ENCODE results near the gene PNMA8B.

PNMA8B gene

DNA sequence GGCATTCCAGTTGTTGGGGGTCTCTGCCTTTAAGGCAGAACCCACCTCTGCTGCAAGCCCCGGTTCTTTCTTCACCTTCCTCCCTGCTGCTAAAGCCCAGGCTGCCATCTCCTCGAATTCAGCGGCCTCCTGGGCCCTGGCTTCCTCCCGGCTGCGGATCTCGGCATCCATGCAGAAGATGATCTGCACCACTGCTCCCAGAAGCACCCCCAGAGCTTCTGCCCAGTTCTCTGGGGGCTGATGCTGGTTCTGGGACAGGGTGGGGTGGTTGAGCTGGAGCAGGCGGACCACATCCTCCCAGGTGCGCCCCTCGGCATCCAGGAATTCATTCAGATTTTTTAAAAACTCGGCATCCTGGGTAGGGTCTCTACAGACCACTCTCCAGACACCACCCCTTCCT is 25.3 kb downstream of the PNMA8B start:
- intact Hi-C loops (cut with DNase I), result no loop called here
- no peak for DNase-seq

- intact Hi-C loops (cut with DNase I), result no loop called here
- no peak for DNase-seq
Observed at GRCh38 chr19:46469541-46470185, 26.0 kb downstream of the PNMA8B start.

GRCh38 chr19:46466536-46467196 is 29.0 kb downstream of the PNMA8B start:
- intact Hi-C loops (cut with DNase I), result no loop called here
- peak in 3 of 42 donors; percentile 28 to 47 (median 38) for DNase-seq

DNA sequence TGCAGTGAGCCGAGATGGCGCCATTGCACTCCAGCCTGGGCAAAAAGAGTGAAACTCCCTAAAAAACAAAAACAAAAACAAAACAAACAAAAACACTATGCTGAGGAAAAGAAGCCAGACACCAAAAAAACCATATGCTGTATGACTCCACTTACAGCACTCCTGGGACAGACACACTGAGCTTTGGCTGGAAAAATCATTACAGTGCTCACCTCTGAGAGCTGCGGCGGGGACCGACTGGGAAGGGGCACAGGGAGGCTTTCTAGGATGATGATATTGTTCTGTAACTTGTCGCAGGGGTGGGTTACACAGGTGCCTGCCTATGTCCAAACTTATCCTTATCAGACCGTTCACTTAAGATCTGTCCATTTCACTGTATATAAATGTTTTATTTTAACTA is 32.2 kb downstream of the PNMA8B start:
- intact Hi-C loops (cut with DNase I), result no loop called here
- DNase-seq, result no peak

GRCh38 chr19:46461537-46461936 is 34.1 kb downstream of the PNMA8B start:
- intact Hi-C loops (cut with DNase I), result no loop called here
- no peak for DNase-seq

- intact Hi-C loops (cut with DNase I), result no loop called here
- DNase-seq, result no peak
Observed at GRCh38 chr19:46460981-46461380, 34.7 kb downstream of the PNMA8B start.

DNA sequence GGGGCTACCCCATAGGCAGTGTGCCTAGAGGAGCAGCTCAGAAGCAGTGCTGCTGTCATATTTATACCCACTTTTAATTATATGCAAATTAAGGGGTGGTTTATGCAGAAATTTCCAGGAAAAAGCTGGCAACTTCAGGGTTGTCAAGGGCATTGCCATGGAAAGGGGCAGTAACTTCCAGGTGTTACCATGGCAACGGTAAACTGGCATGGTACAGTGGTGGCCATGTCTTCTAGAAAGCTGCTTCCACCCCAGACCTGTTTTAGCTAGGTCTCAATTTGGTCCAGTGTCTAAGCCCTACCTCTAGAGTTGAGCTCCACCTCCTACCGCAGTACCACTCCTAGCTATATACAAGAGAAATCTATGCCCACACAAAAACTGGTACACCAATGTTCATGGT is 35.6 kb downstream of the PNMA8B start:
- intact Hi-C loops (cut with DNase I), result no loop called here

DNA sequence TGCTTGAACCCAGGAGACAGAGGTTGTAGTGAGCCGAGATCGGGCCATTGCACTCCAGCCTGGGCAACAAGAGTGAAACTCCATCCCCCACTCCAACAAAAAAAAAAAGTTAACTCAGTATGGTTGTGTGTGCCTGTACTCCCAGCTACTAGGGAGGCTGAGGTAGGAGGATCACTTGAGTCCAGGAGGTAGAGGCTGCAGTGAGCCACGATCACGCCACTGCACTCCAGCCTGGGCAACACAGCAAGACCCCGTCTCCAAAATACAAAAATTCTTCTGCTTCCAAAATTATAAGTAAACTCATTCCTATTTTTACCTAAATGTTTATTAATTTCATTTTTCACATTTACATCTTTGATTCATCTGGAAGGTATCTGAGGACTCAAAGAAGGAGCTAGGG is 38.7 kb downstream of the PNMA8B start:
- intact Hi-C loops (cut with DNase I), result no loop called here
- no peak for DNase-seq

More for the DNA sequence above, 35.6 kb downstream of the PNMA8B start:
- DNase-seq, result no peak

DNA sequence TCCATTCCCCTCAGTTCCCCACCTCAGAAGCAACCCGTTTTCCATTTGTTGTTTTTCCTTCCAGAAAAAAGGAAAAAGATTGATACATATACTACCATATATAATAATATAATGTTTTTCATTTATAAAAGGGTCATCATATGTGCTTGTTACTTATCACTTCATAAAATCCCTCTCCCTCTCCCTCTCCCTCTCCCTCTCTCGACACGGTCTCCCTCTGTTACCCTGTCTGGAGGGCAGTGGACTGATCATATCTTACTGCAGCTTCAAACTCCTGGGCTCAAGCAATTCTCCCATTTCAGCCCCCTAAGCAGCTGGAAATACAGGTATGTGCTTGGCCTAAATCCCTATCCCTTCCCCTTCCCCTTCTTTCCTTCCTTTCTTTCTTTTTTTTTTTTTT is 41.4 kb downstream of the PNMA8B start:
- intact Hi-C loops (cut with DNase I), result no loop called here
- no peak for DNase-seq

DNA sequence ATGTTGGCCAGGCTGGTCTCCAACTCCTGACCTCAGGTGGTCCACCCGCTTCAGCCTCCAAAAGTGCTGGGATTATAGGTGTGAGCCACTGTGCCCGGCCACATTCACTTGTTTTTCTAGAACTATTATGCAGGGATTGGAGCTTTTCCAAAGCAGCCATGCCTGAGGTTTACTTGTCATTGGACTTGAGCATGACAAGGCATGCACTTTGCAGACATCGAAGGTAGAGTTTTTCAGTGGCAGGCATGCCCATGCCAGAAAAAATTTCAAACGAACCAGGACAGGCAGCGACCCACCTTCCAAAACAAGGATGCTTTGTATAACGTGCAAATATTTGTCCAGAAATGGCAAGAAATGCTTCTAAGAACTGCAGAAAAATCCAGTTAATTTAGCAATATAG is 42.0 kb downstream of the PNMA8B start:
- intact Hi-C loops (cut with DNase I), result no loop called here
- DNase-seq, result no peak

GRCh38 chr19:46452186-46452585 is 43.5 kb downstream of the PNMA8B start:
- intact Hi-C loops (cut with DNase I), result no loop called here
- DNase-seq, result no peak

DNA sequence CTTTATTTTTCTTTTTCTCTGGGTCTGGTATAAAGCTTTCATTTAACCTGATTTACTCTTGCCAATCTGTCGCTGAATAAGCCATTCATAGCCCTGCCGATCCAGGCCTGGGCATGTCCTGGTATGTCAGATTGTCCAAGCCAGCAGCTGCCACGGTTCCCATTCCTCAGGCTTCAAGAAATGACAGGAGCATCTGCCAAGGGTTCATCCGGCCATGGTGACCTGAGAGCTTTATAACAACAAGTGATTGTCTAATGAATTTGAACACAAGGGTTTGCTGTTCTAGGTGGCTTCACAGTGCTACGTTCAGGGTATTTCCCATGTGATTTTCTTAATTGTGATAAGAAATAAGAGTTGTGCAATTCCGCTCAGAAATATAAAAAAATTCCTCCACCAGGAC is 44.3 kb downstream of the PNMA8B start:
- peak in 5 of 42 donors; percentile 20 to 43 (median 36) for DNase-seq
- intact Hi-C loops (cut with DNase I), result no loop called here

GRCh38 chr19:46450737-46451136 is 44.9 kb downstream of the PNMA8B start:
- DNase-seq, result no peak
- intact Hi-C loops (cut with DNase I), result no loop called here

DNA sequence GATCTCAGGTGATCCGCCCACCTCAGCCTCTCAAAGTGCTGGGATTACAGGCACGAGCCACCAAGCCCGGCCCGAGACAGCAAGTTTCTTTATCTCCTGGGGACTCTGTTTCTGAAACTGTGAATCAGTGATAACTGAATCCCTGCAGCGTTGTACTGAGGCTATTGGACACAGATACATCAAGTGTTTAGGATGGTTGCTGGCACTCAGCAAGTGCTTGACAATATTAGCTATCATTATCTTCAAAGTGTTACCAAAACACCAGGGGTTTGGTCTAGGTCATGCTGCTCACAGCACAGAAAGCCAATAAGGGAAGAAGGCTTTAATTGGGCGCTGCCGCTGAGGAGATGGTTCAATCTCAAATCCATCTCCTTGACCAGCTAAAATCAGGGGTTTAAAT is 46.4 kb downstream of the PNMA8B start:
- intact Hi-C loops (cut with DNase I), result no loop called here
- DNase-seq, result no peak

GRCh38 chr19:46448601-46449000 is 47.1 kb downstream of the PNMA8B start:
- intact Hi-C loops (cut with DNase I), result no loop called here
- DNase-seq, result no peak

GRCh38 chr19:46447824-46448223 is 47.8 kb downstream of the PNMA8B start:
- intact Hi-C loops (cut with DNase I), result no loop called here

GRCh38 chr19:46447006-46447405 is 48.7 kb downstream of the PNMA8B start:
- no peak for DNase-seq
- intact Hi-C loops (cut with DNase I), result no loop called here

More at GRCh38 chr19:46447824-46448223, 47.8 kb downstream of the PNMA8B start:
- no peak for DNase-seq

DNA sequence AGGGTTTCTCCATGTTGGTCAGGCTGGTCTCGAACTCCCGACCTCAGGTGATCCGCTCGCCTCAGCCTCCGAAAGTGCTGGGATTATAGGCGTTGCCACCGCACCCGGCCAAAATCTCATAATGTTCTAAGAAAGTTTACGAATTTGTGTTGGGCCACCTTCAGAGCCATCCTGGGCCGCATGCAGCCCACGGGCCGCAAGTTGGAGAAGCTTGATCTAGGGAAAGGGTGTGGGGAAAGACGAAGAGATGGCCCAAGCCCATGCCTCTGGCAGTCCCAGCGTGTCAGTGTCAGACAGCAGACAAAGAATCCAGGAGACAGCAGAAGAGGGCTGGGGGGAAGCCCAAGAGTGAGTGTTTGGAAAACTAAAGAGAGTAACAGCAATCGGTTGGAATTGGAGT is 49.6 kb downstream of the PNMA8B start:
- intact Hi-C loops (cut with DNase I), result no loop called here
- no peak for DNase-seq

DNA sequence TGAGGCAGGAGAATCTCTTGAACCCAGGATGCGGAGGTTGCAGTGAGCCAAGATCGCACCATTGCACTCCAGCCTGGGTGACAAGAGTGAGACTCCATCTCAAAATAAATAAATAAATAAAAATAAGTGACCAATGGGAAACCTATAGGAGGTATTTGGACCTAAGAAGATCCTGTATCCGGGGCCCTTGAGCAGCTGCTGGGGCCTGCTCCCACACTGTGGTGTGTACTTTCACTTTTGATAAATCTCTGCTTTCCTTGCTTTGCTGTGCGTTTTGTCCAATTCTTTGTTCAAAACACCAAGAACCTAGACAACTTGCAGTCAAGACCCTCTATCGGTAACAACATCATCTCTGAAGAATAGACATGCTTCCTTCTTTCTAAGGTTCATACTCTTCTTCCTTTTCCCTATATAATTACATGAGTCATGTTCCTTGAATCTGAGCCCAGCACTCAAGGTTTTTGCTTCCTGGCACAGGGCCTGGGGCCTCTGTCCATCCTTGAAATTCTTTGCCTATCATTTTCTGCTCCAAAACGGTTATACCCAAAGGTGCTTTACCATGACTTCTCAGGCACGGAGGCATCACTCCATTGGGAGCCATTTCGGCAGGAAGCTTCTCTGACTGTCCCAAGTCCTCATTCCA is 52.7 kb downstream of the PNMA8B start:
- DNase-seq, result no peak
- intact Hi-C loops (cut with DNase I), result no loop called here

GRCh38 chr19:46441866-46442265 is 53.8 kb downstream of the PNMA8B start:
- intact Hi-C loops (cut with DNase I), result no loop called here
- no peak for DNase-seq

Measured in head of caudate nucleus (tissue), 42 donors.